A204.1 (cell line): ENCODE data around the gene CAMK1G.

ENCODE experiments used
- FAIRE-seq: peaks from 2 replicates; lab custom pipeline; 2012; peaks lifted over from hg19 to GRCh38; lab: Jason Lieb, UNC

CAMK1G gene

DNA sequence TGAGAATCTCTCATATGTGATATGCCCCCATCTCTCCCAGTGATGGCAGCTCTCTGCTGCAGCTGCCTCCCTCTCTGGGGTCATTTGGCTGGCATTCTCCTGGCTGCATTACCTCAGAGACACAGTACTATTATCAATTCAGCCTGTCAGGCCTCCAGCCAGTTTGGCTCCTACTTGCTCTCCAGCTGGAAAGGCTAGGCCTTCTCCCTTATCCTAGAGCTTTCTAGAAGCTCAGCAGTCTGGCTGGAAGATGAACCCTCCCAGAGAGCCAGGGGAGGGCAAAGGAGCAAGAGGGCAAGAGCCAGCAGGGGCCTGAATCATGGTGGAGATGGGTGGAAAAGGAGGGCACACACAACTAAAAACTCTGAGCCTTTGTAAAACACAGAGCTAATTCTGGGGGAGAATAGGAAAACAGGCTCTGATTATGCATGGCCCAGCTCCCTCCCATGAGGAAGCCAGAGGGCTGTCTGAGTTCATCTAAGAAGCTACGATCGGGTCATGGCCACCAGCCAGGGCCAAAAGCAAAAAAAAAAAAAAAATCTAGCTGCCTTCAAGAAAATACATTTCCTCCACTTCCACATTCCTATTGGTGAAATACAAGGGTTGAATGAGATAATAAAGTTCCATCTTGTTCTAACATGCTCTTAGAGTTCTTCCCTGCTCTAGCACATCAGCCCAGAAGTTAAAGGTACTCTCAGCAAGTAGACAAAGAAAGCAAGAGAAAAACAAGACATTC lies 59.9 kb downstream of the CAMK1G start:
- FAIRE-seq, result no peak

DNA sequence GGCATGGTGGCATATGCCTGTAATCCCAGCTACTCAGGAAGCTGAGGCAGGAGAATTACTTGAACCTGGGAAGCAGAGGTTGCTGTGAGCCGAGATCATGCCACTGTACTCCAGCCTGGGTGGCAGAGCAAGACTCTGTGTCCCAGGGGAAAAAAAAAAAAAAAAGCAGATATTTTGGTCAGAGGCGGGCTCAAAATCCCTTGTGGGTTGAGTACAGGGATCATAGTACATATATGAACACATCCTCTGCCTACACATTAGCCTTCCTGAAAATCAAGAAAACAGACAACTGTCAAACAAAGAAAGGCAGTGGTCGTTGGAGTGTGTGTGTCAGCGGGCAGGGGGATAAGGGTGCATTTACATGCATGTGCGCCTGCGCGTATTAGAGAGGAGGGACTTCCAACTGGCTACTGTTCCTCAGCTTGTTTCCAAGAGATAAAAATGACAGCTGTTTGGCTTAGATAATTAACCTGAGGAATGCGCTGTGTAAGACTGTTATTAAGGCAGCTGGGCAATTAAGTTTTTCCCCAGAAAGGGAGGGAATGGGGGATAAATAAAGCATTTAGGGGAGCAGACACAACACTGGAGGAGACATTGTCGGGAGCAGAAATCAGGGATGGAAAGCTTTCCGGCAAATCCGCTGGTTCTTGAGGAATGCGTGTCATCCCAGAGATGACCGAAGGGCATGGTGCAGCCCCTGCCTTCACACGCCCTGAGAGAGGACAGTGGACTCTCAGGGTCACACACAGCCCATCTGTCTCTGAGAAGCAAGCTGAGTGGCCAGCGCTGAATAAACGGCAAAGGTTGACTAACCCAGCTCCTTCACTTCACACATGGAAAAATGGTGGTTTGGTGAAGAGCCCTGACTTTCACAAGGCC lies 62.3 kb downstream of the CAMK1G start:
- FAIRE-seq, result no peak

DNA sequence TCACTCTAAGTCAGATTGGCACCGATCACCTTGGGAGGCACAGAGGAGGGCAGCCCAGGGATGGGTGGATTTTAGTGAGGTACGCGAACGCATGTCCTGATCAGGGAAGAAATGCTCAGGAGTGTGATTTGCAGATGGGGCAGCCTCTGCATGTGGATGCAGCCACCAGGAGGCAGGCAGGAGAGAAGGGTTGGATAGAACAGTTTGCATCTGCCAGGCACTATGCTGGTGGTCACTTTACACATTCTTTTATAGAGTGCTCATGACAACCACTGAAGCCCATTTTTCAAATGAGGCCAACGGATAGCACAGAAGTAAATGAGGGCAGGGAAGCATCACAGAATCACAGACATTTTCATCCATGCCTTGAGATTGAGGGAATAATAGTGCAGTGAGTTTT lies 63.0 kb downstream of the CAMK1G start:
- no peak for FAIRE-seq

DNA sequence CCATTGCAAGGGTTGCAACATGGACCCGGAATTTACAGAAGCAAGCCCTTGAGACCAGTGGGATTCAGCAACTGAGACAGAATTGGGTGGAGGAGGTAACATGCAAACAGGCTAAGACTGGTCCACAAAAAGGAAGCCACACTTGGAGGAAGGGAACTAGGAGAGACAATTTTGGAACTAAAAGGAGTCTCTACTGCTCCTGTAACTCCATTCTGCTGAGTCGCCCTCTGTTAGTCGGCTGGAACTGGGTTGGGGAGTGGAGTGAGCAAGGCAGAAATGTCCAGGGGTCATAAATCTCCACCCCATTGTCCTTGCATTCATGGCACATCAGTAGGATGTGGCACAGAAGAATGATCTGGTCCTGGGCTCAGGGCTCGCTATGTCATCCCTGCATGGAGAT lies 63.6 kb downstream of the CAMK1G start:
- no peak for FAIRE-seq

DNA sequence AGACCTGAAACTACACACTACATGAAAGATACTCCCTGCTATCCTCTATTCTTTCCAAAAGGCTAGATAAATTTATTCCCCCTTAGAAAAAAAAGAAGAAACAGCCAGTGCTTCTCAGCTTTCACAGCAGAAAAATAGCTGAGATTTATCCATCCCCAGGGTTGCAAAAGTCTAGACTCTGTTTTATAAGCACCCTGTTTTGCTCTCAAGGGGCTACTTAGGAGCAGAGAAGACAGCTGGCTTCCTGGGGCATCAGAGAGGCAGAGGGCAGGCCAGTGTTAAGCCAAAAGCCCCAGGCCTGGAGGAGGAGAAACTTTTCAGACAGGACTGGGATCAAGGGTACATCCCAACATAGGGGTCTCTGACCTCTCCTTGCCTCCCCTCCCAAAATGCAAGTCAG lies 64.8 kb downstream of the CAMK1G start:
- no peak for FAIRE-seq

DNA sequence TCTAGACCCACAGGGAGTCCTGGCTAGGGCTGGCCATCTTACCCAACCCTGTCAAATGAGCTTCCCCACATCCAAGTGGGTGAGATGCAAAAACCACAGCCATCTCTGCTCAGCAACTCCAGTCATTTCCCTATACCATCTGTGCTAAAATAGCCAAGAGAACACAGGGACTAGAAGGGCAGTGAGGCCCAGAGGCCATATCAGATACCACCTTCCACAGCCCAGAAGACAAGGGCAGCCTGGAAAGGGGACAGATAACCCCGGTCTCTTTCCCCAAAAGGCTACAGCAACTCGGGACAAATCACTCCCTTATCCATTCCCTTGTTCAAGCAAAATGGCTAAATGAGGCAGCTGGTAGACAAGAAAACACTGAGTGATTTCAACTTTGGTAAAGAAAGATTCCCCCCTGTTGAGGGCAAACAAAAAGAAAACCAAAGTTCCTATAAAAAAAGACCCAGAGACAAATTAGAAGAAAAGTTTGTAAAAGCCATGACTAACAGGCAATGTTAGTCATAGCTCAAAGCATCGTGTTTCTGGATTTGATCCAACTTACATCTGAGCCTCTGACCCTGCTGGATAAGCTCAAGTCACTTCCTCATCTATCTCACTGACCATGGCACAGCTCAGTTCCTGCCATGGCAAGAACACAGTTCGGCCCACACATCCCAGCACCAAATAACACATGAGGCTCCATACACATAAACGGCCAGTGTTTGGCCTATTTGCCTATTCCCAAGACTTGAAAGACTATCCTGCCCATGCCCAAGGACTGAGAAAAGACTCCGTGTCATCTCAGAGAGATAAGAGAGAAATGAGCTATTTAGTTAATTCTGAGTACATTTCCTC lies 65.6 kb downstream of the CAMK1G start:
- peak; percentile 92 for FAIRE-seq

DNA sequence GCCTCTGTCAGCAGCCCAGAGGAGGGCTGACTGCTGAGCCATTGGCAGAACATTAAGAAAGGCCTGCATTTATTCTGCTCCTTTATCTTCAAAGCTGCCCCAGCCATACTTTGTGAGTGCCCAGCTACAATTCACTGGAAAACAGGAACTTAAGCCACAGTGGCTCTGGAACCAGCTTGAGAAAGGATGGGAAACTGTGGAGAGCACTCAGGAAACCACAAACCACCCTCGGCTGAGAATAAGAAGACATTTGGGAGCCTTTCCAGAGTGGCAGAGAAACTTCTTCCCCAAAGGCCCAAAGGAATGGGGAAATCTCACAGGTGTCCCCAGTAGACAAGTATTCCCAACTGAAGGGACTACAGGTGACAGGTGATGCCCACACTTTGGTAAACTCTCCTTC lies 66.9 kb downstream of the CAMK1G start:
- no peak for FAIRE-seq

DNA sequence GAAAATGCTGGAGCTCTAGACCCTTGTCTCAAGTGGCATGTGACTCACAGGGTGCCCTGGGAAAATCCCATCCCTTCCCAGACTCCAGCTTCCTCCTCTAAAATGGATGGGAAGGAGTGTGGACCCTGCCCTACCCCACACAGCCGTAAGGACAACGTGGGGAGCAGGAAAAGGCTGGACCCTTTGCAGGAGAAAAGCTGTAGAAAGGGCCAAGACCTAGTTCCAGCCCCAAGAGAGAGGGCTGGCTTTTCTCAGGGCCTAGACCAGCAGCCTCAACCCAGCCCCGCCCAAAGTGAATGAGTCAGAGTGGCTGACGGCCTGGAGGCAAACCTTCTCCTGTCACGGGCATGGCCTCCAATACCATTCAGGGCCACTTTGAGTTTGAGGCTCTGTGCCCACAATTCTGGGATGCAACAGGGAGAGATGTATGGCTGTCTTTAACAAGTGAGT lies 67.6 kb downstream of the CAMK1G start:
- peak; percentile 78 for FAIRE-seq

DNA sequence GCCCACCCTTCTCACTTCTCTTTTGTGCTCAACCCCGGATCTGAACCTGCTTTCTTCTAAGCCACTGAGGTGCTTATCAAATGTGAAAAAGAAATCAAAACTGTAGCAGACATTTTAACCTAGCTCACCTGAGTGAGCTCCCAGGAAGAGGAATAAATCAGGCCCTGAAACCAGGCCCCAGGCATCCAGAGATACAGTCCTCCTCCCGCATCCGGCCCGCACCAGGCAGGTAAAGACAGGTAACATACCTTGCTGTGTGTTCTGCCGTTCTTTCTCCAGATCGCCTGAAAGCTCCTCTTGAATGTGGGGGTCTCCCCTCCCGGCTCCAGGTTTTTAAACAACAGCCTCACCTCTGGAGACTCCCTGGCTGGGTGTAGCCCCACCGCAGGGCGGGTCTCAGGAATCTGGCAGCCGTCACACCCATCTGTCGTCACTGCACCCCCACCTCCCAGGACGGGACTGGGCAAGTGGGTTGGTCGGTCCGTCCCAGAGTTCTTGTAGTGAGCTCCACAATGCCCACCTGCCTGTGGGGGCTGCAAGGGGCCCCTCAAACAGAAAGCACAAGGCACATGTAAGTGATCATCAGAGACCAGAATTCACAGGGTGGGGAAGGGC lies 68.7 kb downstream of the CAMK1G start, which contains the start of gene LAMB3:
LAMB3 (minus strand) TSS at position 305 of the 615 bp plus-strand sequence. CDS start 1,481 bp downstream, outside the sequence.
- FAIRE-seq, result no peak

DNA sequence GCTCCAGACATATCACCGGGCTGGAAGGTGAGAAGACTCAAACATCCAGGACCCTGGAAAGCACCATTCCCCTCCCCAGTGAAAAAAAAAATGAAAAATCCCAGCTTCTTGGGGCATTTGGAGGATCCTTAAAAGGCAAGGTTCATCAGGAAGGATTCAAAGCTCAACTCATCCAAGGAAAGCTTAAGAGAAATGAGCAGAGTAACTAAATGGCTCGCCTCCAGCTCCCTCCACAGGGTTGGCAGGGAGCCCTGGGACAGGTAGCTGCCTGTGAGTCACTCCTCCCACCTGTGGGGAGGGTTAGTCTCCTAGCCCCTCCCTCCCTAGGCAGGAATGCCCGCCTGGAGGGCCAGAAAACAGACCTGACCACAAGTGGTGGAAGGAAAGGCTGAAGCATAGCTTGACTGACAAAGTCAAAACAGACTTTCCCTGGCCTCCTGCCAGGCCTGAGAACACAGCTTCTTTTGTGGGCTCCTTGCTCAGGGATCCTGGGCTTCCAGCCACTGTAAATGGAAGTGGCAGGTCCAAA lies 69.4 kb downstream of the CAMK1G start:
- FAIRE-seq, result peak; percentile 99

DNA sequence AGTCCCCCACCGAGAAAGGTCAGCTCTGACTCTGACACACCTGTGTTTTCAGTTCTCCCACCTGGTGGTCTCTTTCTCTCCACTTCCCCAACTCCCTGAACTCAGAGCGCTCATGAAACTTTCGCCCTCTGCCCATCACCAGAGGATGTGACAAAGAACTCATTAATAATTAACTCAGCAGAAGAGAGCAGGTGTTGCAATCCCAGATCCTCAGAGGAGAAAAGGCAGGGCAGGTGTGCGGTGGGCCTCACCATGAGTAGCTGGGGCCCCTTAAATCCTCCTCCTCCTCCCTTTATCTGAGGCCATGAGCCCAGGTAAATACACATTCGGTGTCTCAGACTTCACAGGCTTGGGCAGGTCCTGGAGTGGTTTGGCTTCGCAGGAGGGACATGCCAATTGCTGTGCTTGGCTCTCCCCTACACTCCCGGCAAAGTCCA lies 70.4 kb downstream of the CAMK1G start:
- FAIRE-seq, result no peak

DNA sequence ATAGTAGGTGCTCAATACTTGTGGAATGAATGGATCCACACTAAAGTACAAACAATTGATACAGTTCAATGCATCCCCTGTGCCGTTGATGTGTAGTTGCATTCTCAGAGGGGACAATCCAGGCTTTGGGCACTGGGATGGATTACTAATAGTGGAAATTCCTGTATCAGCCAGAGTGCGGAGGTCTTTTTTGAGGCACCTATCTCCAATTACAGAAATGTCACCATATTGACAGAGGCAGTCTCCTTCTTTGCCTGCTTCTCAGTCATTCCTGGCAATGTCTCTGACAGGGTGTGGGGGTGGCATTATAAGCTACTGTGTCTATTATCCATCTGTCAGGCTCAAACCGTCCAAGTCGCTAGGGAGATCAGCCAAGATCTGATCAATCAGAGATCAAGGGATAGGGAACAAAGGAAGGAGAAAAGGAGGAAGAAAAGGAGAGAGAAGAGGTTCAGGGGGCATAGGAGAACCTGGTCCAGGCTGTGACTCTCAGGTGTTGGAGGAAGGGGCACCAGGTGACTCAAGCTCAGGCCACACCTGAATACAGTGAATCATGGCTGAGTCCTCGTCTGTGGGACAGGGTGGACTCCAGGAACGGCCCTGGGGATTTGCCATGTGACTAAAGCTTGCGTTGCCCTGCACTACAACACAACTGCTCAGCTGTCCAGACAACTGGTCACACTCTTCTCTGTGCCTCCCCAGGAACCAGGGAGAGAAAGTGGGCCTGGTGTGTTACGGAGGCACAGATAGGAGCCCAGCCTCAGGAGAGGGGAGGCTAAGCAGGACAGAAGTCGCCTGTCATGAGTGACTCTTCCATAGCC lies 72.1 kb downstream of the CAMK1G start:
- FAIRE-seq, result no peak

DNA sequence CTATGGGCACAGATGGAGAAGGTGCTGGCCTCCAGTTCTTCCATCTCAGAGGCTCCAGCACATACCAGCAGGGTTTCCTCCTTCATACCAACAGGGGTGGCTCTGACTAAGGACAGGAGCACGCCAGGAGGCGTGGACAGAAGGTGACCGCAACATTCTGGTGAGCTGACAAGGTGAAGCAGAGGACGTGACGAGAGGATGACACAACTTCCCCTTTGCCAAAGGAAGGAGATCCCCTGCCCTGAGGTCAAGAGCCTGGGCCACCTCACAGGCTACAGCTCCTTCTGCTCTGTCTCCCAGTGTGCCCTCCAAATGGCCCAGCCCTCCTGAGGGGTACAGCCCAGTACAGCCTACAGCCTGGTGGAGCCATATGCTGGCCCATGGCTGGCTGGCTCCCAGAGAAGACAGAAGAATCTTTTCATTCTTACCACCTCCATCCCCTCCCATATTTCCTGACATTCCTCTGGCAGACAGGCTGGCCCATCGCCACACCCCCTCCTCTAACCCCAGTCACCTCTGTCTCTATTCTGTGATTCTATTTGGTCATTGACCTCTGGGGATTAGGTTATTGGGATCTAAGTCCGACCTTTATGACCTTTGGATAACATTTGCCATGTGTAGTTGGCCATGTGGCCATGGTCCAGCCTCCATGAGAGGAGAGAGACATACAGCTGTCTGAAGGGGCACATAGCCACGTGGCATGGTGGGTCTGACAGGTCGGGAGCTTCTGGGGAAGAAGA lies 73.8 kb downstream of the CAMK1G start:
- no peak for FAIRE-seq

DNA sequence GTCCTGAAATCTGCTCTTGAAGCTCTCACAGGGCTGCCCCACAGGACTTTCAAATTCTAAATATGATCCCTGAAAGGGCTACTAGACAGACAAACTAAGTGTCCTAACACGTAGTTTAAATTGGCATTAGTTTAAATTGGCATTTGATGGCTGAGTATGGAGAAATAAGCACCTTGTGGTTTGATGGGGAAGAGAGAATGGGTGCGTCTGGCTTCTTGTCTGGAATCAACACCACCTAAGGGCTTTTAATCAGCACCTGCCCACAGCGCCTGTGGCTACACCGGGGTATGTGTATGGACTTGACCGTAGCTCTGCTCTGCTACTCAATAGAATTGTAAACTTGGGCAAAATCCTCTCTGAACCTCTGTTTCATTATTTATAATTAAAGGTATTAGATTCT lies 74.4 kb downstream of the CAMK1G start:
- FAIRE-seq, result no peak

DNA sequence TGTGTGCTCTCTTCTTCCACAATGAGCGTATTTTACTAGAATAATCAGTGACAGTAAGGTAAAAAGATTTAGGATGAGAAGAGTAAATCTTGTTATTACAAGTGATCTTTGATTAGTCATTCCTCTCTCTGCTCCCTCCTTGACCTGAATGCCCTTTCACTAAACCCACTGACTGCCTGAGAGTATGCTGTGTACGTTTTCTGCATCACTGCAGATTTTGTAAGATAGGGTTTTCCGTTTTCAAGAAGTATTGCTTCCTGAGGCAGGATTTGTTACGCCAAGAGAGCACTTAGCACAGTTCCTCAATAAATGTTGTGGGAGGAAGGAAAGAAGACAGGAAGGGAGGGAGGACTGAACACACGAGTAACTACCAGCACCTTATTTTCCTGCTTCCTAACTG lies 76.4 kb downstream of the CAMK1G start:
- FAIRE-seq, result no peak

DNA sequence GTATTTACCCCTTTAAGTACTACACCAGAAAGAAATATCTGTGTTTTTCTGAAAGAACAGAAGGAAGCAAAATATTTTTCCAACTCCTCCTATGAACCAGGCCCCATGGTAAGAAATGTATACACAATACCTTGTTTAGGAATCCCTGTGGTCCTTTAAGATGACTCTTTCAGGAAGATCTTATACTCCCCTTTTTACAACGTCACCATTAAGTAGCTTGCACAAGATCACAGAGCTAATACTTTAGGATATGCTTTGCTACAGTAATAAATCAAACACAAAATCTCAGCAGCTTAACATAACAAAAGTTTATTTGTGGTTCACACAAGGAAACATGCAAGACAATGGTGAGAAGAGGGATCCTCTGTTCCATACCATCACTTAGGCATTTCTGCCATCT lies 77.6 kb downstream of the CAMK1G start:
- FAIRE-seq, result peak; percentile 34

DNA sequence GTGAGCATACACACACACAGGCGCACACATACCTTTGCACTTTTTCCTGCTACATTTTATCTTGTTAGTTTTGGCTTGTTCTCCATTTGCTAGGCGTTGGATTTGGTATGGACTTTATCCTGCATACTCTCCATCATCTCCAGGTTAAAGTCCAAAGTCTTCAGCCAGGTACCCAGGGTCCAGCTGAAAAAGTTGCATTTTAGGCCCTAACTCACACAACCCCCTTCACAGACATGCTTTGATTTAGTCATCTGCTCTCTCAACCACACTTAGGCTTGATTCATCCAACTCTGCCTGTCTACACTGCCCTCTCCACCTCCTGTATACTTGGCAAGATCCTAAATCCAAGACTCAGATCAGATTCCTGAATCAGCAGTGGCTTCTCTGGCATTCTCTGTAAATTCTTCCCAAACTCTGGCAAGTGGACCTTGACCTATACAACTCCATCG lies 79.4 kb downstream of the CAMK1G start:
- no peak for FAIRE-seq
